SIG-M5 (cell line): ENCODE results near the gene PRUNE2.
A peak's percentile ranks its signal among the peaks of the same experiment; 100 is the strongest.

Experiments used
- DNase-seq: peaks from one replicate; lab custom pipeline; 2025; lab: John Stamatoyannopoulos, UW

PRUNE2 gene

GRCh38 chr9:76624391-76625048 is 281.4 kb downstream of the PRUNE2 start:
- DNase-seq, result no peak

- no peak for DNase-seq
Measured at GRCh38 chr9:76620996-76621395, 284.9 kb downstream of the PRUNE2 start.

GRCh38 chr9:76620581-76620980 is 285.3 kb downstream of the PRUNE2 start:
- no peak for DNase-seq

- DNase-seq, result no peak
Measured at GRCh38 chr9:76619640-76620039, 286.3 kb downstream of the PRUNE2 start.

- DNase-seq, result no peak
Measured at GRCh38 chr9:76619197-76619596, 286.7 kb downstream of the PRUNE2 start.

- no peak for DNase-seq
Measured at GRCh38 chr9:76618762-76619161, 287.2 kb downstream of the PRUNE2 start.

- DNase-seq, result no peak
Measured at GRCh38 chr9:76617497-76618175, 288.3 kb downstream of the PRUNE2 start.

GRCh38 chr9:76616780-76617179 is 289.1 kb downstream of the PRUNE2 start:
- no peak for DNase-seq

GRCh38 chr9:76615177-76615603 is 290.7 kb downstream of the PRUNE2 start:
- no peak for DNase-seq

- DNase-seq, result no peak
Measured at GRCh38 chr9:76613974-76614373, 291.9 kb downstream of the PRUNE2 start.

- DNase-seq, result no peak
Measured at GRCh38 chr9:76613150-76613781, 292.6 kb downstream of the PRUNE2 start.

GRCh38 chr9:76610011-76610352 is 295.9 kb downstream of the PRUNE2 start:
- no peak for DNase-seq

GRCh38 chr9:76609285-76610010 is 296.5 kb downstream of the PRUNE2 start:
- no peak for DNase-seq

- DNase-seq, result no peak
Measured at GRCh38 chr9:76608575-76609273, 297.2 kb downstream of the PRUNE2 start.

- DNase-seq, result peak; percentile 20
Measured at GRCh38 chr9:76607730-76608436, 298.0 kb downstream of the PRUNE2 start.

- no peak for DNase-seq
Measured at GRCh38 chr9:76605321-76605900, 300.5 kb downstream of the PRUNE2 start.

GRCh38 chr9:76603931-76604570 is 301.9 kb downstream of the PRUNE2 start:
- no peak for DNase-seq

GRCh38 chr9:76603448-76603895 is 302.4 kb downstream of the PRUNE2 start:
- peak; percentile 57 for DNase-seq

- no peak for DNase-seq
Measured at GRCh38 chr9:76602199-76602598, 303.7 kb downstream of the PRUNE2 start.

GRCh38 chr9:76600007-76600615 is 305.8 kb downstream of the PRUNE2 start:
- no peak for DNase-seq
